ENCODE data around the gene AQP2. TPM values are rescaled to one million over a fixed set of nuclear protein-coding genes. Genes with fewer than 3 reads are reported as not detected.

The AQP2 gene
- total RNA-seq, 1 experiment from 2014 or later, result not detected

GRCh38 chr12:49923035-49923644, 27.4 kb upstream of the AQP2 start:
- ChIA-PET CTCF (no interaction called here), POLR2A (no interaction called here), RAD21 (ENCODE audit: low non-redundant PET in 1 of 2, low total read pairs in 2 of 2, uncharacterized antibody in 2 of 2, unreplicated experiment in 2 of 2) (no interaction called here)
- no peaks in the 10 kb centered on the region for H3K9me2 ChIP-seq (ENCODE audit: insufficient read depth)
- intact Hi-C loops (cut with micrococcal nuclease), result no loop called here
- BruUV-seq (replicated peaks), result no TSS peak
- H3K9ac ChIP-seq (ENCODE audit: low read length), result no peak overlapping the region
- H3K36me3 ChIP-seq (ENCODE audit: control insufficient read depth in 1 of 2, insufficient read depth in 2 of 2, low read length in 2 of 2), result no peaks in the 10 kb centered on the region
- H3K79me2 ChIP-seq (ENCODE audit: insufficient read depth, low read length), result no peaks in the 10 kb centered on the region
- DNase-seq (ENCODE audit: low read depth, low spot score), result no peak
- H3K27ac ChIP-seq (ENCODE audit: low read depth, low read length), result no peak overlapping the region
- no peaks in the 10 kb centered on the region for H4K20me1 ChIP-seq (ENCODE audit: insufficient read depth)
- H3K27me3 ChIP-seq (ENCODE audit: insufficient read depth, low read length), result no peaks in the 10 kb centered on the region
- no peaks in the 10 kb centered on the region for H3K9me3 ChIP-seq (ENCODE audit: control insufficient read depth in 1 of 2, insufficient read depth in 1 of 2, low read depth in 1 of 2, low read length in 2 of 2)
- no peak overlapping the region for H2AFZ ChIP-seq (ENCODE audit: low read depth, low read length, poor library complexity, severe bottlenecking)
- no peak overlapping the region for H3K4me3 ChIP-seq (replicated peaks in 1 of 2; ENCODE audit: low read depth in 1 of 2, low read length in 2 of 2)
- no peaks in the 10 kb centered on the region for H3K4me1 ChIP-seq (ENCODE audit: control insufficient read depth in 1 of 2, insufficient read depth in 2 of 2, low read length in 2 of 2)
- no peak for TF ChIP-seq SP1 (IDR thresholded peaks at IDR 0.05; ENCODE audit: low read depth)
- TF ChIP-seq FOSL1 (IDR thresholded peaks at IDR 0.05; ENCODE audit: low read depth), result no peak
- TF ChIP-seq CBX3 (IDR thresholded peaks at IDR 0.05; ENCODE audit: low read depth), result no peak
- no peak for TF ChIP-seq RAD21 (IDR thresholded peaks at IDR 0.05; ENCODE audit: low read depth)
- no peak for TF ChIP-seq EGR1 (IDR thresholded peaks at IDR 0.05; ENCODE audit: low read depth)
- TF ChIP-seq JUND (IDR thresholded peaks at IDR 0.05), result no peak
- TF ChIP-seq POLR2A (IDR thresholded peaks at IDR 0.05; ENCODE audit: borderline replicate concordance, extremely low read depth, insufficient read depth, insufficient read length), result no peak
- no peak for TF ChIP-seq REST (IDR thresholded peaks at IDR 0.05; ENCODE audit: low read depth)
- no peak for ATAC-seq
- no peak overlapping the region for H3K4me2 ChIP-seq (ENCODE audit: low read length)

All from HCT116 (cell line).